Subcutaneous adipose tissue (tissue), 4 donors: ENCODE data around the gene CD84. TPM values are rescaled to one million over a fixed set of nuclear protein-coding genes. Genes with fewer than 3 reads are reported as not detected.

Experiments
- CTCF ChIP-seq: fragments of 450-650 bp; IDR thresholded peaks from one replicate; pipeline ENCODE4 v1.5.1; 2016; ENCODE audit warnings: low read depth, mild to moderate bottlenecking, control low read depth, antibody characterized with exemption, moderate library complexity
- total RNA-seq, 4 donors: library from RNA; depleted of rRNA; stranded (reverse); fragments of >200 nt; gene quantifications; one replicate each; pipeline ENCODE4 v1.1.0, GENCODE V29; 2016

Gene CD84
- total RNA-seq, 4 donors from 2014 or later = 9.4 to 67.0 (median 25.7) TPM

- no peak for TF ChIP-seq CTCF
Measured at GRCh38 chr1:160538985-160539651, 40.2 kb downstream of the CD84 start.

GRCh38 chr1:160537714-160538665 lies 41.3 kb downstream of the CD84 start:
- no peak for TF ChIP-seq CTCF

- TF ChIP-seq CTCF = no peak
Measured at GRCh38 chr1:160534823-160535605, 44.3 kb downstream of the CD84 start.

GRCh38 chr1:160522622-160523345 lies 56.5 kb downstream of the CD84 start, which contains the start of gene SLAMF6:
Gene SLAMF6, minus strand, starts transcription at chr1:160523255. Its CDS starts 63 bp downstream, at chr1:160523192.
- TF ChIP-seq CTCF = no peak

- no peak for TF ChIP-seq CTCF
Measured at GRCh38 chr1:160522136-160522535, 57.2 kb downstream of the CD84 start.

GRCh38 chr1:160521554-160521953 lies 57.7 kb downstream of the CD84 start:
- TF ChIP-seq CTCF = no peak
